HL-60 (cell line): Measurements from ENCODE around the gene FAM78A.

Experiments used
- GABPA ChIP-seq: IDR thresholded peaks from 2 replicates; pipeline ENCODE4 v1.6.1; 2012; ENCODE audit warnings: low read depth
- POLR2AphosphoS5 ChIP-seq: IDR thresholded peaks from 2 replicates; pipeline ENCODE4 v1.6.1; 2012; ENCODE audit warnings: low read depth
- TF ChIP-seq, protein P1 (sequence below): IDR thresholded peaks from one replicate; pipeline ENCODE4 v1.5.1; 2011; ENCODE audit warnings: low read length, control low read depth, inconsistent platforms; ENCODE audit not compliant: insufficient read depth
- TF ChIP-seq, protein P2 (sequence below): IDR thresholded peaks from 2 replicates; pipeline ENCODE4 v1.6.1; 2012; ENCODE audit warnings: low read depth; ENCODE audit not compliant: insufficient replicate concordance

DNA sequence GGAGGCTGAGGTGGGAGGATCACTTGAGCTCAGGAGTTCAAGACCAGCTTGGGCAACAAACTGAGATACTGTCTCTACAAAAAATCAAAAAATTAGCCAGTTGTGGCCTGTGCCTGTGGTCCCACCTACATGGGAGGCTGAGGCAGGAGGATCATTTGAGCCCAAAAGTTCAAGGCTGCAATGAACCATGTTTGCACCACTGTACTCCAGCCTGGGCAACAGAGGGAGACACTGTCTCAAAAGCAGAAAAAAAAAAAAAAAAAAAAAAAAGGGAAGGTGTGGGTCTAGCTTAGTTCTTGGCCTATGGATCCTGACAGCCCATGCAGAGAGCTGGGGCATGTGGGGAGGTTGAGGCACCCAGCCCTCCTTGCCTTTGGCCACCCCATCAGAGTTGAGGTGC, 24.1 kb upstream of the FAM78A start:
- TF ChIP-seq, protein P1, sequence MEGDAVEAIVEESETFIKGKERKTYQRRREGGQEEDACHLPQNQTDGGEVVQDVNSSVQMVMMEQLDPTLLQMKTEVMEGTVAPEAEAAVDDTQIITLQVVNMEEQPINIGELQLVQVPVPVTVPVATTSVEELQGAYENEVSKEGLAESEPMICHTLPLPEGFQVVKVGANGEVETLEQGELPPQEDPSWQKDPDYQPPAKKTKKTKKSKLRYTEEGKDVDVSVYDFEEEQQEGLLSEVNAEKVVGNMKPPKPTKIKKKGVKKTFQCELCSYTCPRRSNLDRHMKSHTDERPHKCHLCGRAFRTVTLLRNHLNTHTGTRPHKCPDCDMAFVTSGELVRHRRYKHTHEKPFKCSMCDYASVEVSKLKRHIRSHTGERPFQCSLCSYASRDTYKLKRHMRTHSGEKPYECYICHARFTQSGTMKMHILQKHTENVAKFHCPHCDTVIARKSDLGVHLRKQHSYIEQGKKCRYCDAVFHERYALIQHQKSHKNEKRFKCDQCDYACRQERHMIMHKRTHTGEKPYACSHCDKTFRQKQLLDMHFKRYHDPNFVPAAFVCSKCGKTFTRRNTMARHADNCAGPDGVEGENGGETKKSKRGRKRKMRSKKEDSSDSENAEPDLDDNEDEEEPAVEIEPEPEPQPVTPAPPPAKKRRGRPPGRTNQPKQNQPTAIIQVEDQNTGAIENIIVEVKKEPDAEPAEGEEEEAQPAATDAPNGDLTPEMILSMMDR: no peak
- TF ChIP-seq POLR2AphosphoS5: no peak
- TF ChIP-seq GABPA: no peak
- TF ChIP-seq, protein P2, sequence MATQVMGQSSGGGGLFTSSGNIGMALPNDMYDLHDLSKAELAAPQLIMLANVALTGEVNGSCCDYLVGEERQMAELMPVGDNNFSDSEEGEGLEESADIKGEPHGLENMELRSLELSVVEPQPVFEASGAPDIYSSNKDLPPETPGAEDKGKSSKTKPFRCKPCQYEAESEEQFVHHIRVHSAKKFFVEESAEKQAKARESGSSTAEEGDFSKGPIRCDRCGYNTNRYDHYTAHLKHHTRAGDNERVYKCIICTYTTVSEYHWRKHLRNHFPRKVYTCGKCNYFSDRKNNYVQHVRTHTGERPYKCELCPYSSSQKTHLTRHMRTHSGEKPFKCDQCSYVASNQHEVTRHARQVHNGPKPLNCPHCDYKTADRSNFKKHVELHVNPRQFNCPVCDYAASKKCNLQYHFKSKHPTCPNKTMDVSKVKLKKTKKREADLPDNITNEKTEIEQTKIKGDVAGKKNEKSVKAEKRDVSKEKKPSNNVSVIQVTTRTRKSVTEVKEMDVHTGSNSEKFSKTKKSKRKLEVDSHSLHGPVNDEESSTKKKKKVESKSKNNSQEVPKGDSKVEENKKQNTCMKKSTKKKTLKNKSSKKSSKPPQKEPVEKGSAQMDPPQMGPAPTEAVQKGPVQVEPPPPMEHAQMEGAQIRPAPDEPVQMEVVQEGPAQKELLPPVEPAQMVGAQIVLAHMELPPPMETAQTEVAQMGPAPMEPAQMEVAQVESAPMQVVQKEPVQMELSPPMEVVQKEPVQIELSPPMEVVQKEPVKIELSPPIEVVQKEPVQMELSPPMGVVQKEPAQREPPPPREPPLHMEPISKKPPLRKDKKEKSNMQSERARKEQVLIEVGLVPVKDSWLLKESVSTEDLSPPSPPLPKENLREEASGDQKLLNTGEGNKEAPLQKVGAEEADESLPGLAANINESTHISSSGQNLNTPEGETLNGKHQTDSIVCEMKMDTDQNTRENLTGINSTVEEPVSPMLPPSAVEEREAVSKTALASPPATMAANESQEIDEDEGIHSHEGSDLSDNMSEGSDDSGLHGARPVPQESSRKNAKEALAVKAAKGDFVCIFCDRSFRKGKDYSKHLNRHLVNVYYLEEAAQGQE: no peak
